GM21526 (cell line): ENCODE results near the gene CLASP1.
"Not testable (repeated sequence)": the region's sequence is repeated elsewhere in the genome, so short reads cannot be mapped to it uniquely, and the experiment has no call there.

Experiments used
- ATAC-seq: cut with Tn5 transposase; IDR thresholded peaks from one replicate; pipeline ENCODE4 v1.9.1; 2021; ENCODE audit warnings: moderate library complexity; ENCODE audit not compliant: unreplicated experiment, low FRiP score

CLASP1 gene

DNA sequence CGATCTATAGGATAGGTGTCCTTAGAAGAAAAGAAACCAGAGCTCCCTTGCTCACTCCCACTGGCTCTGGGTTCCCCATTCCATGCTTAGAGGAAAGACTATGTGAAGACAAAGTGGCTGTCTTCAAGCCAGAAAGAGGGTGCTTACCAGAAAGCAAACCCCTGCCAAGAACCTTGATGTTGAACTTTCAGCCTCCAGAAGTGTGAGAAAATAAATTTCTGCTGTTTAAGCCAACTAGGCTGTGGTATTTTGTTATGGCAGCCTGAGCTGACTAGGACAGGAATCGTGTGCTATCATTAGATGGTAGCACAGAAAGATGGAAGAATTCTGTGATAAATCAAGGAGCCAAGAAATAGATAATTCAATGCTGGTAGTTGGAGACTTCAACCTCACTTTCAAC is 344.3 kb downstream of the CLASP1 start:
- no peak for ATAC-seq

DNA sequence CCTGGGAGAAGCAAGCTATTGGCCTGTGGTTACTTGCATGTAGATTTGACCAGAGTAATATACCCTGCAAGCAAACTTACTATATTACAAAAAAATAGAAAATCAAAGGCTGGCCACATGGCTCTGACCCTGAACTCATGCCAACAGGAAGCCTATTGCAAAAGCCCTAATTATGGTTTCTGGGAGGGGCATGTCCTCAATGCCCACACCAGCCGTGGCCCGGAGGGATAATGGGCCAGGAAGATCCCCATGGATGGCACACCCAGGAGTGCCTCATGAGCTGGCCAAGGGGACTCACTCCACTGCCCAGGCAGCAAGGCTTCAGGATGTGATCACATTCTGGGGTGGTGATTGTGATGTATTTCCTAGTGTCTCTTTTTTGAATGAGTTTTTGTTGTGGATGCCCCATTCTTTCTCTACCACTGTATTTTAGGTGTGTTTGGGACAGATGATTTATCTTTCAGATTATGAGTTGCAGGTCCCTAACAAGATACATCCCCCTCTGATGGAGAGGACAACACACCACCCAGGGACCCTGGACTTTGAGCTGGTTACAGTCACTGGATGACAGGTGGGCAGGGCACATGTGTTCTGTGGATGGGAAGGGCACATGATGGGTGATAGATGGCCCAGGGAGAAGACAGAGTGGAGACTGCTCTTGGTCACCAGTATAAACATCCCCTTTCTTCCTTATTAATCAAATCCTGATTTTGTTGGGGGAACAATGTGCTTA is 345.6 kb downstream of the CLASP1 start:
- no peak for ATAC-seq

DNA sequence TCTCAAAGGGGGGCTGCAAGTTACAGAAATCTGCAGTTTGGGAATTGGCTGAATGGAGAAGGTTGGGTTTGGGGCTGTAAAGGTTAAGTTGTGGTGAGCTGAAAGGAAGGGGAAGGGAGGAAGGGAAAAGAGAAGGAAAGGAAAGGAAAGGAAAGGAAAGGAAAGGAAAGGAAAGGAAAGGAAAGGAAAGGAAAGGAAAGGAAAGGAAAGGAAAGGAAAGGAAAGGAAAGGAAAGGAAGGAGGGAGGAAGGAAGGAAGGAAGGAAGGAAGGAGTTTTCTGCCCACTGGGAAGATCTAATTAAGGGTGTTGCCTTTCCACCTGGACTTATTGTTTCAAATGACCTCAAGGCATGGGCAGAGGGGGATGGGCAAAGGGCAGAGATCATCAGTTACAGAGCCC is 348.1 kb downstream of the CLASP1 start:
- not testable (repeated sequence) for ATAC-seq

GRCh38 chr2:121298476-121298875 is 350.8 kb downstream of the CLASP1 start:
- ATAC-seq = no peak

DNA sequence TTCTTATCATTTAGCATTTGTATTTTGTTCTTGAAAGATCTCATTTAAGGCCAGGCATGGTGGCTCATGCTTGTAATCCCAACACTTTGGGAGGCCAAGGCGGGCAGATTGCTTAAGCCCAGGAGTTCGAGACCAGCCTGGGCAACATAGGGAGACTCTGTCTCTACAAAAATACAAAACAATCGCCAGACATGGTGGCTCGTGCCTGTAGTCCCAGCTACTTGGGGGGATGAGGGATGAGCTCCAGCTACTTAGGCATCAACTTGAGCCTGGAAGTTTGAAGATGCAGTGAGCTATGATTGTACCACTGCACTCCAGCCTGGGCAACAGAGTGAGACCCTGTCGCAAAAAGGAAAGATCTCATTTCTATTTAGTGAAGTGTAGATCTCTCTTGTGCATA is 351.4 kb downstream of the CLASP1 start:
- ATAC-seq = not testable (repeated sequence)

GRCh38 chr2:121297217-121297830 is 351.9 kb downstream of the CLASP1 start:
- no peak for ATAC-seq

- ATAC-seq = no peak
Measured at GRCh38 chr2:121295911-121296650, 353.2 kb downstream of the CLASP1 start.

DNA sequence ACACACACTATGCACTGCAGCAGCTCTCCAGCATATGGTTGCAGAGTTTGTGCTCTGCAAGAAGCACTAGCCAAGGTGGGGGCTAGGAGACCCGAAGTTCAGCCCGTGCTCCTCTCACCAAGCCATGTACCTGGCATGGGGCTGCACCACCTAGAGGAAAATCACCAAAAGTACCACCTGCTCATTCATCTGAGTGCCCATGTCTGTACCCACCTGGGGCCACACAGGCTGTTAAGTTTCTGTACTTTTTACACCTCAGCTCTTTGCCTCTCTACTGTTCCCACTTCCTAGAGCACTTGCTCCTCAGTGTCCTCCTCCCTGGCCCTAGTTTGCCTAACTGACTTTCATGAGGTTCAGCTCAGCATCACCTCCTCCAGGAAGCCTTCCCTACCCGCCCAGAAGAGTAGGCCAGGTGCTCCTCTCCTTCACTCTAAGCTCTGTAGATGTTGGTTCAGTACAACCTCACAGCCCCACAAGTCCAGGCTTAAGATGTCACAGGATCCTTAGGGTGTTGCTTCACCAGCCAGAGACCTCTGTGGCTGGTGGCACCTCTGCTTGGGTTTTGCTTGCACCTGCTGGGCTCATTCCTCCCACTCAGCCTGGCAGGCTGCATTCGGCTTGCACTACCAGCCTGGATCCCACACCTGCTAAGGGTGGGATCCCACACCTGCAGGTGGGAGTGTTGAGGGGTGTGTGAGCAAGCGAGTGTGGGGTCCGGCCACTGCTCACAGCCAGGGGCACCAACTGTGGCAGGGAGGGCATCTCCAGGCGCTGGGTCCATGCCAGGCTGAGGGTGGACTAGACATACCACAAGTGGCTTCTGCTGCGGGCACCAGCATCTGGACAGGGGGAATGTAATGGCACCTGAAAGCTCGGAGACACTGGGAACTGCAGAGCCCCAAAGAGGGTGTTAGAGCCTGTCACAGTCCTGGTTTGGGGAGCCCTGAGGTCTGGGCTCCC is 354.1 kb downstream of the CLASP1 start:
- no peak for ATAC-seq

DNA sequence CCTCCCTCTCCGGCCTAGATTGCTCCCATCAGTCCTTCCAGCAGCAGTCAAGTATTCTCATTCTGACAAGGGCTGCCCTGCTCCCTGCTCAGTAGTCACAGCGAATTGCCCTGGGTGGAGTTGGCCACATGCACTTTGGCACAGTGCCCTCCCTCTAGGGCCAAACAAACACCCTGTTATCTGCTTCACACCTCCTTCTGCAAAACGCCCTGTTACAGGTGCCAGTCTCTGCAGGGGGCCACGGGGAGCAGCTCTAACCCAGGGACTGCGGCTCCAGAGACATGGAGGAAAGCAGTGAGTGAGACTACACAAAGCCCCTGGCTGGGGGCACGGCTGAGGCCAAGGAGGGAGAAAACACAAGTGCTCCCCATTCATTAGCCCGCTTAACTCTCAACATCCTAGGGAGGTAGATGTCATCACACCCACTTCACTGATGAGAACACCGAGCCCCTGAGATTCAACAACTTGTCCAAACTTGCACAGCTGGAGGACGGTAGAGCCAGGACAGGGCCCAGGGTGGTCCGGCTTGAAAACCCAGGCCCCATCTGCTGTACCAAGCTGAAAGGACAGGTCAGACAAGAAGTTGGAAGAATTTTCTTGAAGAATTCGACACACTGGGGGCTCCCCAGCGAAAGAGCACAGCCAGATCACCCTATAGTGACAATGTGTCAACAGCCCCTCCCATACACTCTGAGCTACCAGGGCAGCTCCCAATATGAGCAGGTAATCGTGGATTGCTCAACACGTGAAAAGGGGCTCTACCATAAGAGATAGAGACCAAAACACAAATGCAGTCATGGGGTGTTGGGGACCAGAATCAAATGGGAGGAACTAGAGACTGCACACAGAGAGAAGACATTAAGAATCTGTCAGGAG is 355.6 kb downstream of the CLASP1 start:
- no peak for ATAC-seq

- ATAC-seq = no peak
Measured at GRCh38 chr2:121291251-121291580, 358.0 kb downstream of the CLASP1 start.

DNA sequence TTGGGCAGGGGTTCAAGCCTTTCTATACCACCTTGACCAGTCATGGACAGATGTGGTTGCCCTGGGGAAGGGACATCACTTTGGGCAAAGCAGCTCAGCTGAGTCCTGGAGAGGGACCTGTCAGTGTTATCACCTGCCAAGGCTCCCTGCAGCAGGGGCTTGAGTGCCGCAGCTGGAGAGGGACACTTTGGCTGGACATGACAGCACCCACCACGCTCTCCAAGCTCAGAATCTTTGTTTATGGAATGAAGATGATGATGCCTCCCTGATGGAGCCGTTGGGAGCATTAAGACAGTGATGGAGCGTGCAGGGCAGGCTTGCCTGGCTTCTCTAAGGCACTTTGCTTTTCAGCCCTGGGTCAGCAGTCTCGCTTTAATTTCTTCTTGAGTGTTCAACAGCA is 360.0 kb downstream of the CLASP1 start:
- no peak for ATAC-seq

GRCh38 chr2:121288454-121289231 is 360.6 kb downstream of the CLASP1 start:
- no peak for ATAC-seq

DNA sequence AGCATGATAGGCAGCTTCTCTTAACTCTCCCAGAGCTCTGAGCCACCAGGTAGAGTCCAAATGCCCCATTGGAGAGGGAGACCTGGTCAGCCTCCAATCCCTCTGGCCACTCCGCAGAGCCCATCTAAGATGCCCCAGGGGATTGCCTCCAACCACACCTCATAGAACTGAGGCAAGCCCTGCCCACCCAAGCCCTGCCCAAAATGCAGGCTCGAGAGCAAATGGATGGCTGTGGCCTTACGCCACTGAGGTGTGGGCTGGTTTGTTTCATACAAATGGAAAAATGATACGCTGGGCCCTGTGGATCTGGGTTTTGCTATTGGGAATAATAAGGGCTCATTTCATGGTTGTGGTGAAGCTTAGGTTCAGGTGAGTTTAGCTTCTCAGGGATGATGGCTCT is 361.3 kb downstream of the CLASP1 start:
- ATAC-seq = no peak
